Ishikawa (cell line): ENCODE measurements around the gene SHH.

Experiments used
- CEBPB ChIP-seq: IDR thresholded peaks from 2 replicates; pipeline ENCODE4 v1.6.1; 2012
- CREB1 ChIP-seq: IDR thresholded peaks from 2 replicates; pipeline ENCODE4 v1.6.1; 2012; ENCODE audit warnings: low read depth
- EGR1 ChIP-seq: IDR thresholded peaks from 2 replicates; pipeline ENCODE4 v1.6.1; 2012
- EP300 ChIP-seq: IDR thresholded peaks from 2 replicates; pipeline ENCODE4 v1.6.1; 2012; ENCODE audit warnings: borderline replicate concordance
- FOXM1 ChIP-seq: IDR thresholded peaks from 2 replicates; pipeline ENCODE4 v1.6.1; 2012; ENCODE audit warnings: low read depth, borderline replicate concordance
- NFIC ChIP-seq: IDR thresholded peaks from 2 replicates; pipeline ENCODE4 v1.6.1; 2012
- RAD21 ChIP-seq: IDR thresholded peaks from 2 replicates; pipeline ENCODE4 v1.6.1; 2012; ENCODE audit warnings: low read depth
- REST ChIP-seq: IDR thresholded peaks from 2 replicates; pipeline ENCODE4 v1.6.1; 2012; ENCODE audit warnings: low read depth, mild to moderate bottlenecking
- TAF1 ChIP-seq: IDR thresholded peaks from 2 replicates; pipeline ENCODE4 v1.6.1; 2012; ENCODE audit warnings: low read depth, mild to moderate bottlenecking
- TCF12 ChIP-seq: IDR thresholded peaks from 2 replicates; pipeline ENCODE4 v1.6.1; 2012; ENCODE audit warnings: low read depth
- TEAD4 ChIP-seq: IDR thresholded peaks from 2 replicates; pipeline ENCODE4 v1.6.1; 2012
- YY1 ChIP-seq: IDR thresholded peaks from 2 replicates; pipeline ENCODE4 v1.6.1; 2012; ENCODE audit warnings: low read depth
- ZBTB7A ChIP-seq: IDR thresholded peaks from 2 replicates; pipeline ENCODE4 v1.6.1; 2012; ENCODE audit warnings: low read depth
- TF ChIP-seq, protein P1 (sequence below): IDR thresholded peaks from 2 replicates; pipeline ENCODE4 v1.6.1; 2012
- TF ChIP-seq, protein P2 (sequence below): IDR thresholded peaks from 2 replicates; pipeline ENCODE4 v1.6.1; 2012

Gene SHH

GRCh38 chr7:155750255-155751125 is 61.8 kb downstream of the SHH start:
- TF ChIP-seq, protein P1, sequence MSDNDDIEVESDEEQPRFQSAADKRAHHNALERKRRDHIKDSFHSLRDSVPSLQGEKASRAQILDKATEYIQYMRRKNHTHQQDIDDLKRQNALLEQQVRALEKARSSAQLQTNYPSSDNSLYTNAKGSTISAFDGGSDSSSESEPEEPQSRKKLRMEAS = no peak
- TF ChIP-seq EGR1 (no peak), RAD21 (no peak), ZBTB7A (no peak), YY1 (no peak), NFIC (no peak), TEAD4 (no peak), FOXM1 (no peak), TCF12 (no peak), REST (no peak), CEBPB (no peak), EP300 (no peak), CREB1 (no peak), TAF1 (no peak)
- TF ChIP-seq, protein P2, sequence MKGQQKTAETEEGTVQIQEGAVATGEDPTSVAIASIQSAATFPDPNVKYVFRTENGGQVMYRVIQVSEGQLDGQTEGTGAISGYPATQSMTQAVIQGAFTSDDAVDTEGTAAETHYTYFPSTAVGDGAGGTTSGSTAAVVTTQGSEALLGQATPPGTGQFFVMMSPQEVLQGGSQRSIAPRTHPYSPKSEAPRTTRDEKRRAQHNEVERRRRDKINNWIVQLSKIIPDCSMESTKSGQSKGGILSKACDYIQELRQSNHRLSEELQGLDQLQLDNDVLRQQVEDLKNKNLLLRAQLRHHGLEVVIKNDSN = no peak
